PC-3 (cell line): ENCODE data around the gene GCGR. TPM values are rescaled to one million over a fixed set of nuclear protein-coding genes. Genes with fewer than 3 reads are reported as not detected.
A peak's percentile ranks its signal among the peaks of the same experiment; 100 is the strongest.

Experiments
- ATAC-seq: fragments of 200-7000 bp; cut with Tn5 transposase; 2 replicates; pipeline ENCODE4 v1.9.1; 2020; ENCODE audit warnings: mild to moderate bottlenecking, moderate library complexity
- BruUV-seq: library from RNA; stranded (reverse); fragments of 400-500 nt; replicated peaks from 2 replicates; lab custom pipeline; 2021; lab: Mats Ljungman, UMichigan
- CTCF ChIA-PET: fragments of 300-600 bp; sonication (Branson Sonifier 250); formaldehyde crosslinking; loops from one replicate; lab custom pipeline; 2022; ENCODE audit warnings: antibody characterized with exemption; lab: Charles Lee
- POLR2A ChIA-PET: fragments of 300-600 bp; sonication (Branson Sonifier 250); formaldehyde crosslinking; loops from one replicate; lab custom pipeline; 2022; ENCODE audit warnings: antibody characterized with exemption; ENCODE audit not compliant: unreplicated experiment; lab: Charles Lee
- DNase-seq: peaks from one replicate; pipeline ENCODE4 v3.0.0-alpha.2; 2015
- H2AFZ ChIP-seq: fragments of 300-600 bp; sonication (generic); 2 replicates; pipeline ENCODE4 v1.6.0; 2016; ENCODE audit warnings: antibody characterized with exemption, low read length
- H3F3A ChIP-seq: fragments of 300-600 bp; sonication (generic); one replicate; pipeline ENCODE4 v1.6.0; 2017; ENCODE audit warnings: antibody characterized with exemption, low read length, control low read depth, mild to moderate bottlenecking; ENCODE audit not compliant: unreplicated experiment
- H3K27ac ChIP-seq: fragments of 300-600 bp; sonication (generic); 2 replicates; pipeline ENCODE4 v1.5.1; 2016; ENCODE audit warnings: mild to moderate bottlenecking, low read length
- H3K27me3 ChIP-seq: fragments of 300-600 bp; sonication (generic); 2 replicates; pipeline ENCODE4 v1.6.1; 2016; ENCODE audit warnings: low read length, mixed read lengths
- H3K36me3 ChIP-seq: fragments of 300-600 bp; sonication (generic); 2 replicates; pipeline ENCODE4 v1.6.1; 2016; ENCODE audit warnings: low read depth, mixed run types, low read length, mixed read lengths
- H3K4me1 ChIP-seq: fragments of 300-600 bp; sonication (generic); 2 replicates; pipeline ENCODE4 v1.5.1; 2016; ENCODE audit warnings: low read length; ENCODE audit not compliant: insufficient read depth
- H3K4me2 ChIP-seq: fragments of 300-600 bp; sonication (generic); 2 replicates; pipeline ENCODE4 v1.6.0; 2016; ENCODE audit warnings: low read length
- H3K4me3 ChIP-seq: fragments of 300-600 bp; sonication (generic); 2 replicates; pipeline ENCODE4 v1.5.1; 2016; ENCODE audit warnings: mild to moderate bottlenecking, low read length, mixed read lengths
- H3K79me2 ChIP-seq: fragments of 300-600 bp; sonication (generic); 2 replicates; pipeline ENCODE4 v1.6.1; 2017; ENCODE audit warnings: low read length, mixed read lengths
- H3K9ac ChIP-seq: fragments of 300-600 bp; sonication (generic); 2 replicates; pipeline ENCODE4 v1.6.0; 2016; ENCODE audit warnings: mild to moderate bottlenecking, low read length
- H3K9me2 ChIP-seq: fragments of 300-600 bp; sonication (generic); replicated peaks from 2 replicates; pipeline ENCODE4 v1.6.1; 2016; ENCODE audit warnings: mixed run types, low read length, mixed read lengths
- H3K9me3 ChIP-seq: fragments of 300-600 bp; sonication (generic); 2 replicates; pipeline ENCODE4 v1.6.1; 2016; ENCODE audit warnings: low read length, mixed read lengths
- H4K20me1 ChIP-seq: fragments of 300-600 bp; sonication (generic); 2 replicates; pipeline ENCODE4 v1.6.1; 2016; ENCODE audit warnings: low read length, mixed read lengths
- EZH2 ChIP-seq: fragments of 300-600 bp; sonication (generic); IDR thresholded peaks from one replicate; pipeline ENCODE4 v1.6.1; 2017; ENCODE audit warnings: antibody characterized with exemption, mild to moderate bottlenecking, low read length; ENCODE audit not compliant: unreplicated experiment
- EZH2phosphoT487 ChIP-seq: fragments of 300-600 bp; sonication (generic); IDR thresholded peaks from 2 replicates; pipeline ENCODE4 v1.6.1; 2018; ENCODE audit warnings: mild to moderate bottlenecking, antibody characterized with exemption, low read length, borderline replicate concordance
- intact Hi-C: fragments of 100-400 bp; cut with micrococcal nuclease; formaldehyde crosslinking; loops from 2 replicates; pipeline ENCODE4 v1.9.0; 2023
- total RNA-seq: library from RNA; depleted of rRNA; stranded (reverse); fragments of >200 nt; gene quantifications from 2 replicates; pipeline ENCODE4 v1.2.3, GENCODE V29; 2014
- TF ChIP-seq, protein P1 (sequence below): fragments of 300-600 bp; sonication (generic); conservative IDR thresholded peaks from 2 replicates; pipeline ENCODE4 v1.5.1; 2017; ENCODE audit warnings: antibody characterized with exemption, low read depth, mild to moderate bottlenecking, low read length

The GCGR gene
- total RNA-seq, 1 experiment from 2014 or later = 0.11 TPM

DNA sequence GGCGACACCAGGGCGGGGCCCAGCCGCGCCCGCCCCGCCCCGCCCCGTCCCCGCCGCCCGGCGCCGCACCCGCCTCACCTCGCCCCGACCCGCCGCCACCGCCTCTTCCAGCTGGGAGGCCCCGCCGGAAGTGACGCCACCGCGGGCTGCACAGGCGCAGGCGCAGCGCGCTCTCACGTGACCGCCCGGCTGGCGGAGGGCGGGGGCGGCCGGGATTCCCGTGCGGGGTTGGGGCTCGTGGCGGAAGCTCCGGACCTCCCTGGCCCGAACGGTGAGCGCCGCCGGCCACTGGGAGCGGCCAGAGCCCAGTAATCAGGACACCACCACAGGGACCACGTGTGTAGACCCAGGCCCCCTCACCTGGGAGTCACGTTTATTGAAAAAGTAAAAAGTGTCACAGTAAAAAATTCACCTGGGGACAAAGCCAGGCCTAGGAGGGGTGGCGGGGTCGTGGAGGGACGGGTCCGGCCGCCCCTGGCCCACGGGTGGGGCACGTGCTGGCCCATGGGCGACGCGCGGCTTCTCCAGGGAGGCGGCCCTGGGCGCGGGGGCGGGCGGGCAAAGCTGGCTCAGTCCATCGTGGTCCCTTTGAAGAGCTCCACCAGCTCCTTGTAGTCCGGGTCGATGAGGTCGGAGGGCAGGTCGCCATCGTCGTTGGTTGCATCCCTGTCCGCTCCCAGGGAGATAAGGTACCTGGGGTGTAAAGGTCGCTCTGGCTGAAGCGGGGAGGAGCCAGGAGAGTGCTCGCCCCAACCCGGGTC, 29.4 kb downstream of the GCGR start, which contains the start of gene MCRIP1:
Gene MCRIP1 (minus strand): TSS at position 132 of the 761 bp plus-strand sequence. CDS start 8,785 bp downstream, outside the sequence.
- Histone ChIP-seq H3K4me3 (peak within 1 kb of the TSS; percentile 83), H3K9ac (peak within 1 kb of the TSS; percentile 98), H3K27me3 (no peaks in the 10 kb centered on the region), H3K9me3 (no peaks in the 10 kb centered on the region), H2AFZ (peak within 1 kb of the TSS; percentile 89), H3K36me3 (no peaks in the 10 kb centered on the region), H3F3A (no peaks in the 10 kb centered on the region), H3K27ac (peak within 1 kb of the TSS; percentile 81), H3K79me2 (peaks cover 19% of the 10 kb centered on the region; the same call in 1 of the 2 replicates), H3K9me2 (no peaks in the 10 kb centered on the region), H4K20me1 (no peaks in the 10 kb centered on the region), H3K4me1 (peaks cover 21% of the 10 kb centered on the region), H3K4me2 (peak within 1 kb of the TSS; percentile 99)
- CTCF ChIA-PET = no interaction called here
- TSS peak; percentile 73 for BruUV-seq
- POLR2A ChIA-PET = interaction anchor here (0.6 kb wide), 1 partner anchor 166 kb away, joined by 3 read pairs; no protein-coding TSS in a partner anchor
- ATAC-seq (peak; percentile 79), DNase-seq (peak; percentile 96)
- TF ChIP-seq EZH2 (no peak), EZH2phosphoT487 (no peak)
- TF ChIP-seq, protein P1, sequence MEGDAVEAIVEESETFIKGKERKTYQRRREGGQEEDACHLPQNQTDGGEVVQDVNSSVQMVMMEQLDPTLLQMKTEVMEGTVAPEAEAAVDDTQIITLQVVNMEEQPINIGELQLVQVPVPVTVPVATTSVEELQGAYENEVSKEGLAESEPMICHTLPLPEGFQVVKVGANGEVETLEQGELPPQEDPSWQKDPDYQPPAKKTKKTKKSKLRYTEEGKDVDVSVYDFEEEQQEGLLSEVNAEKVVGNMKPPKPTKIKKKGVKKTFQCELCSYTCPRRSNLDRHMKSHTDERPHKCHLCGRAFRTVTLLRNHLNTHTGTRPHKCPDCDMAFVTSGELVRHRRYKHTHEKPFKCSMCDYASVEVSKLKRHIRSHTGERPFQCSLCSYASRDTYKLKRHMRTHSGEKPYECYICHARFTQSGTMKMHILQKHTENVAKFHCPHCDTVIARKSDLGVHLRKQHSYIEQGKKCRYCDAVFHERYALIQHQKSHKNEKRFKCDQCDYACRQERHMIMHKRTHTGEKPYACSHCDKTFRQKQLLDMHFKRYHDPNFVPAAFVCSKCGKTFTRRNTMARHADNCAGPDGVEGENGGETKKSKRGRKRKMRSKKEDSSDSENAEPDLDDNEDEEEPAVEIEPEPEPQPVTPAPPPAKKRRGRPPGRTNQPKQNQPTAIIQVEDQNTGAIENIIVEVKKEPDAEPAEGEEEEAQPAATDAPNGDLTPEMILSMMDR = no peak
- intact Hi-C loops = no loop called here

DNA sequence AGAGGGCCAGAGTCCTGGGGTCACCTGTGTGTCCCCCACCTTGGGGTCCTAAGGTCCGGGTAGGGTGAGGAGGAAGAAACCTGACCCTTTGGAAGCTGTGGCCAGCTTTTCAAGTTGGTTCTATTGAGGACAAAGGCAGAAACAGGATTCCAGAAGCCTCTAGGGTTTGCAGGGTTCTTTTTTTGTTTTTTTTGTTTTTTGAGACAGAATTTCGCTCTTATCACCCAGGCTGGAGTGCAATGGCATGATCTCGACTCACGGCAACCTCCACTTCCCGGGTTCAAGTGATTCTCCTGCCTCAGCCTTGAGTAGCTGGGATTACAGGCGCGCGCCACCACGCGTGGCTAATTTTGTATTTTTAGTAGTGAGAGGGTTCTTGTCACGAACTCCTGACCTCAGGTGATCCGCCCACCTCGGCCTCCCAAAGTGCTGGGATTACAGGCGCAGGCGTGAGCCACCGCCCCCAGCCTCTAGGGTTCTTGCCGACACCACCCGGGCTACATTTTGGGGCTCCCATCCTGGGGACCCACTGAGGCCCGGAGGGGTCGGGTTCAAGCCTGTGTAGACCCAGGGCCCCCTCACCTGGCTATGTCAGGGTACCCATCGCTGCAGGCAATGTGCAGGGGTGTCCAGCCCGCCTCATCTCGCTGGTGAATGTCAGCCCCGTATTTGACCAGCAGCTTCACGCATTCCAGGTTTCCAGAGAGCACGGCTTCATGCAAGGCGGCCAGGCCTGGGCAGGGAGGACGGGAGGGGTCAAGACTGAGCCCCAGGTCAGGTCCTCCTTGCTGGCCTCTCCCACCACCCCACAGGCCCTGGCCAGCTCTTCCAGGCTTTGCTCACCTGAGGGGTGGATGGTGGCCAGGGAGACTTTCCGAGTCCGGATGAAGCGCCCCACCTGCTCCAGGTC, 30.2 kb downstream of the GCGR start:
- H3K9me3 ChIP-seq = no peaks in the 10 kb centered on the region
- no TSS peak for BruUV-seq
- peak overlapping the region; percentile 81; the same call in 1 of the 2 replicates for H3K27ac ChIP-seq
- CTCF ChIA-PET = no interaction called here
- TF ChIP-seq, protein P1 = no peak
- no peak for TF ChIP-seq EZH2phosphoT487
- no peak for TF ChIP-seq EZH2
- H2AFZ ChIP-seq = peak overlapping the region; percentile 89
- DNase-seq (no peak), ATAC-seq (no peak)
- intact Hi-C loops = no loop called here
- H3K36me3 ChIP-seq = no peaks in the 10 kb centered on the region
- no peaks in the 10 kb centered on the region for H3F3A ChIP-seq
- POLR2A ChIA-PET = no interaction called here
- peaks cover 19% of the 10 kb centered on the region; the same call in 1 of the 2 replicates for H3K79me2 ChIP-seq
- H3K4me1 ChIP-seq = peaks cover 21% of the 10 kb centered on the region
- peak overlapping the region; percentile 97 for H3K4me2 ChIP-seq
- no peaks in the 10 kb centered on the region for H3K9me2 ChIP-seq
- no peaks in the 10 kb centered on the region for H3K27me3 ChIP-seq
- H4K20me1 ChIP-seq = no peaks in the 10 kb centered on the region
- peak overlapping the region; percentile 98 for H3K9ac ChIP-seq
- peak overlapping the region; percentile 83 for H3K4me3 ChIP-seq
